SK-N-SH treated with all-trans-retinoic acid at 6 μM for 48 hours (cell line): ENCODE results near the gene LONP1.

Source experiments
- ATAC-seq: fragments of 200-7000 bp; cut with Tn5 transposase; 3 replicates; pipeline ENCODE4 v1.9.1; 2020; ENCODE audit warnings: mild to moderate bottlenecking, moderate library complexity
- ARNTL ChIP-seq: fragments of 450-650 bp; formaldehyde crosslinking; IDR thresholded peaks from 2 replicates; pipeline ENCODE4 v1.5.0; 2020; ENCODE audit warnings: low read depth, mild to moderate bottlenecking, moderate library complexity, borderline replicate concordance
- BACH2 ChIP-seq: fragments of 250-450 bp; sonication (Bioruptor Pico); IDR thresholded peaks from 2 replicates; pipeline ENCODE4 v1.9.0; 2021; ENCODE audit warnings: mild to moderate bottlenecking, borderline replicate concordance
- CREB5 ChIP-seq: fragments of 250-450 bp; sonication (Bioruptor Pico); IDR thresholded peaks from 2 replicates; pipeline ENCODE4 v1.5.1; 2020; ENCODE audit warnings: low read depth, mild to moderate bottlenecking, moderate library complexity
- CSDC2 ChIP-seq: fragments of 250-450 bp; sonication (Bioruptor Pico); IDR thresholded peaks from 2 replicates; pipeline ENCODE4 v1.5.0; 2020; ENCODE audit warnings: mild to moderate bottlenecking, moderate library complexity
- CSRNP3 ChIP-seq: fragments of 250-450 bp; sonication (Bioruptor Pico); IDR thresholded peaks from 2 replicates; pipeline ENCODE4 v1.5.1; 2021; ENCODE audit warnings: mild to moderate bottlenecking, moderate library complexity
- ESRRG ChIP-seq: fragments of 250-450 bp; sonication (Bioruptor Pico); IDR thresholded peaks from 2 replicates; pipeline ENCODE4 v1.6.1; 2021; ENCODE audit warnings: mild to moderate bottlenecking
- ISL1 ChIP-seq: fragments of 250-450 bp; sonication (Bioruptor Pico); IDR thresholded peaks from 2 replicates; pipeline ENCODE4 v2.1.2; 2022; ENCODE audit warnings: mild to moderate bottlenecking, moderate library complexity
- OSR1 ChIP-seq: fragments of 250-450 bp; sonication (Bioruptor Pico); IDR thresholded peaks from 2 replicates; pipeline ENCODE4 v1.8.0; 2022; ENCODE audit warnings: moderate library complexity, mild to moderate bottlenecking, inconsistent platforms
- PATZ1 ChIP-seq: fragments of 250-450 bp; sonication (Bioruptor Pico); IDR thresholded peaks from 2 replicates; pipeline ENCODE4 v1.8.0; 2020; ENCODE audit warnings: mild to moderate bottlenecking, moderate library complexity, borderline replicate concordance
- POU6F1 ChIP-seq: fragments of 250-450 bp; sonication (Bioruptor Pico); IDR thresholded peaks from 2 replicates; pipeline ENCODE4 v1.8.0; 2021; ENCODE audit warnings: low read depth, mild to moderate bottlenecking, moderate library complexity, borderline replicate concordance
- PPARA ChIP-seq: fragments of 250-450 bp; sonication (Bioruptor Pico); IDR thresholded peaks from 2 replicates; pipeline ENCODE4 v1.5.0; 2020; ENCODE audit warnings: mild to moderate bottlenecking, borderline replicate concordance
- TCF4 ChIP-seq: fragments of 250-450 bp; sonication (Bioruptor Pico); IDR thresholded peaks from 2 replicates; pipeline ENCODE4 v1.8.0; 2021; ENCODE audit warnings: mild to moderate bottlenecking, moderate library complexity, borderline replicate concordance
- TOX ChIP-seq: fragments of 250-450 bp; sonication (Bioruptor Pico); IDR thresholded peaks from 2 replicates; pipeline ENCODE4 v1.8.0; 2021; ENCODE audit warnings: mild to moderate bottlenecking, moderate library complexity, borderline replicate concordance
- TSHZ2 ChIP-seq: fragments of 250-450 bp; sonication (Bioruptor Pico); IDR thresholded peaks from 2 replicates; pipeline ENCODE4 v1.5.0; 2020; ENCODE audit warnings: mild to moderate bottlenecking, moderate library complexity
- ZC3H10 ChIP-seq: fragments of 250-450 bp; sonication (Bioruptor Pico); IDR thresholded peaks from 2 replicates; pipeline ENCODE4 v1.5.1; 2021; ENCODE audit warnings: mild to moderate bottlenecking, moderate library complexity
- ZFP3 ChIP-seq: fragments of 250-450 bp; sonication (Bioruptor Pico); IDR thresholded peaks from 2 replicates; pipeline ENCODE4 v1.5.0; 2020; ENCODE audit warnings: mild to moderate bottlenecking, moderate library complexity
- ZNF565 ChIP-seq: fragments of 450-650 bp; formaldehyde crosslinking; conservative IDR thresholded peaks from 2 replicates; pipeline ENCODE4 v1.5.0; 2020; ENCODE audit warnings: low read depth, mild to moderate bottlenecking, moderate library complexity
- ZNF8 ChIP-seq: fragments of 450-650 bp; formaldehyde crosslinking; IDR thresholded peaks from 2 replicates; pipeline ENCODE4 v1.5.0; 2020; ENCODE audit warnings: mild to moderate bottlenecking, moderate library complexity

The LONP1 gene

GRCh38 chr19:5643060-5643459 is 76.9 kb downstream of the LONP1 start:
- TF ChIP-seq OSR1: no peak
- TF ChIP-seq CSRNP3 (CRISPR knock-in tag): no peak
- no peak for TF ChIP-seq CREB5 (CRISPR knock-in tag)
- no peak for TF ChIP-seq TSHZ2 (CRISPR knock-in tag)
- no peak for TF ChIP-seq ISL1 (CRISPR knock-in tag)
- no peak for TF ChIP-seq PATZ1 (CRISPR knock-in tag)
- TF ChIP-seq BACH2 (CRISPR knock-in tag): no peak
- TF ChIP-seq ESRRG: no peak
- TF ChIP-seq PPARA (CRISPR knock-in tag): no peak
- no peak for TF ChIP-seq ZC3H10 (CRISPR knock-in tag)
- TF ChIP-seq ARNTL (CRISPR knock-in tag): no peak
- no peak for TF ChIP-seq ZNF8 (CRISPR knock-in tag)
- no peak for TF ChIP-seq POU6F1 (CRISPR knock-in tag)
- TF ChIP-seq ZFP3: no peak
- TF ChIP-seq ZNF565 (CRISPR knock-in tag): no peak
- no peak for TF ChIP-seq CSDC2 (CRISPR knock-in tag)
- TF ChIP-seq, all 23 proteins: peak for 0
- ATAC-seq: no peak

GRCh38 chr19:5642204-5642603 is 77.7 kb downstream of the LONP1 start:
- TF ChIP-seq BACH2 (CRISPR knock-in tag) (no peak), TOX (no peak), TCF4 (CRISPR knock-in tag) (no peak)
- no peak for ATAC-seq
